HG03439 (cell line): ENCODE results near the gene C3orf18.

Experiments used
- ATAC-seq: cut with Tn5 transposase; IDR thresholded peaks from one replicate; pipeline ENCODE4 v1.9.1; 2021; ENCODE audit warnings: mild to moderate bottlenecking, moderate library complexity; ENCODE audit not compliant: unreplicated experiment

Gene C3orf18

DNA sequence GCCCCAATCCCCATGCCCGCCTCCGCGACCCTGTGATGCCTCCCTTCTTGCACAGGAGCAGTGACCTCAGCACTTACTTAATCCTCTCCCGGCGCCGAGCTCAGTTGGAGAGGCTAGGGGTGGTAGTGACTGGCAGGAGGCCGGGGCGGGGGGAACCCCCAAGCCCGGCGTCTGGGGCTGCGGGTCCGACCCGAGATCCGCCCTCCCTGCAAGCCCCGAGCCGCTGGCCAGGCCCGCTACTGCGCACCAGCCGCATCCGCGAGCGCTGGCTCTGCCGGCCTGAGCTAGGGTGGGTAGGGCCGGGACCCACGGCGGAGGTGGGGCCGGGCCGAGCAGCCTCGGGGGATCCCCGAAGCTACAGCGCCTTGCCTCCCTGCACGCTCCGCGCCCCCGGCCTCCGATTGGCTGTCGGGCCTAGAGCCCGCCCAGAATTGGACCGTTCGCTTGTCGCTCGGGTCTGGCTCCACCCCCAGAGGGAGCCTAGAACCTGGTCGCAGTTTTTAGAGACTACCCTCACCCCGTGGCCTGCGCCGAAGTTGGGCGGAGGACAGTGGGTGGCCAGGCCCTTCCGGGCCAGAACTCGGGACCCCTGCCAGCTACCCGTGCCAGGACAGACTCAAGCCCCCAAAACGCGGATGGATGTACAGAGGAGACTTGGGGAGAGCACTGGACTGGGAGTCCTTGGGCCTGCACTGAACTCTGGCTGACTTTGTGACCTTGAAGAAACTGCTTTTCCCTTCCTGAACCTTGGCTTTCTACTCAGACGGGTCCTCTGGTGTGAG, at the start of gene C3orf18:
Gene C3orf18 (minus strand): TSS at position 362 of the 782 bp plus-strand sequence. CDS start 2,048 bp downstream, outside the sequence.
- ATAC-seq: peak; percentile 78

DNA sequence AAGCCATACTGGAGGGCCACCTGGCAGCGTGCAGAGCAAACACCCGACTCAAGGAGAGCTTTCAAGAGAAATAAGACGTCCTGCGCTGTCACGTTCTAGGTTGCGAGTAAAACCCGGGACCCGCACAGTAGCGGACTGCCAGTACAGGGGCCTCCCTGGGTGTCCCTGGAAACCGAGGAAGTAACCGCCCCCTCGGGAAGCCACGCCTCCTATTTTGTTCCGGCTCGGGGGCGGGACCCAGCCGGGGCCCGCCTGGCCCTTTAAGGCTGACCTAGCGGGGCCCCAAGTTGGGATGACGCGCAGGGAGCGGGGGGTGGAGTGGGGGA, 49.2 kb upstream of the C3orf18 start:
- ATAC-seq: peak; percentile 71

DNA sequence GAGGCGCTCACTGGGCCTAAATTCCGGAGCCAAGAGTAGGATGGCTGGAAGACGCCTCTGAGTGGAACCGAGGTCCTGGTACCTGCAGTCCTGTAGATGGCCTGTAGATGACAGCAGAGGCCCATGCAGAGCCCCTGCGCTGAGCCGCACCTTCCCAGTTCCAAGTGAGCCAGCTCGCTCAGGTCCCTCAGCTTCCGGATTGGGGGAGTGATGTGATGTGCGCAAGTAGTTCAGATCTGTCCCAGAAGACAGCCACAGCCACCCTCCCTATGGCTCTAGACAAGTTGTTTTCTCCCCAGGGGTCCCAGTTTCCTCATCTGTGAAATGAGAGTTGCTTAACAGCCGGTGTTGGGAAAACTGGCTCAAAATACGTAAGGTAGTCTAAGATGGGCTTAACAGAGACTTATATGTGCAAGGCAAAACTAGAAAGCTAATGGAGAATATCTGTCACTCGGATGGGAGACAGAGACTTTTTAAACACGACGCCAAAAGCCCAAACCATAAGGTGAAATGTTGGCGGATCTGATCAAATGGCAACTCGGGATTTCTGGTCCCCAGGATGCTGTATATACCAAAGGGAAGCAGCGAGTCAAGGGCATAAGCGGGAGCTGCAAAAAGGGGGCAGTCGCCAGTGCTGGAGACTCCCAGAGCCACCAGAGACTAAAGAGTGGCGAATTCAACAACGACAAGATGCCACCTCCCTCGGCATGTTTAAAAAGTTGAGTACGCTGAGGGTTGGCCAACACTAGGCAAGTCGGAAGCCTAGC, 48.6 kb upstream of the C3orf18 start:
- peak; percentile 30 for ATAC-seq

- no peak for ATAC-seq
Observed at GRCh38 chr3:50615190-50615589, 47.6 kb upstream of the C3orf18 start.

DNA sequence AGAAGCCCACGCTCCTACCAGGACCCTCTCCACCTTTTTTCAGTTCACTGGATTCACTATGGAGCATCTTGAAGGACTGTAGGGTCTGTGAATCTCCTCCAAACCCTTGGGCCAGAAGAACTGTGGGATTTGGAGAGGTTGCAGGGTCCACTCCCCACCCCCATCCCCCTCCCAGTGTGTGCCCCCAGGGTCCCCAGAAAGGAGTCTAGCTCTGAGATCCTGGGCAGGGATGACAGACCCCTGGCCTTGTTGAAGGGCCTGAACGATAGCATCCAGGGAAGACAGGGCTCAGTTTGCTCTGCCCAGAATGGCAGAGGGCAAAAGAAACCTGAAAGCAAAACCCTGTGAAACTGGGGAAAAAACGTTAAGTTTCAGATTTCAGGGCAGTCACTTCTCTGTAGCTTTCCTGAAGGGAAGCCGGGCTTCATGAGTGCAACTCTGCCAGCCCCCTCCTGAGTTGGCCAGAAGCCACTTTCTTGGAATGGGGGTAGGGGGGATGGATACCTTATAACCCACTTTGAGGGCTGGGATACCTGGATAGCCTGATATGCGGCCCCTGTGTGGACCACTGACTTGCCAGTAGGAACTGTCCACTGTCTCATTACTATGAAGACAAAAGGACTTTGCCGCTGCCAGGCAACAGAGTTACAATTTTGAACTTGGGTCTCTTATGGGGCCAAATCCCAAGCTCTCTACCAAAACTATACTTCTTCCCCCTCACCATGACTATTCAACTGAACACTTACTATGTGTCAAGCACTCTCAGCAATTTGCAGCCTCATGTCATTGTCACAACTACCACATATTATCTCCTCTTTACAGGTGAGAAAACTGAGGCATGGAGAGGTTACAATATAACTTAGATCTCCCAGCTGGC, 45.7 kb upstream of the C3orf18 start:
- ATAC-seq: no peak

DNA sequence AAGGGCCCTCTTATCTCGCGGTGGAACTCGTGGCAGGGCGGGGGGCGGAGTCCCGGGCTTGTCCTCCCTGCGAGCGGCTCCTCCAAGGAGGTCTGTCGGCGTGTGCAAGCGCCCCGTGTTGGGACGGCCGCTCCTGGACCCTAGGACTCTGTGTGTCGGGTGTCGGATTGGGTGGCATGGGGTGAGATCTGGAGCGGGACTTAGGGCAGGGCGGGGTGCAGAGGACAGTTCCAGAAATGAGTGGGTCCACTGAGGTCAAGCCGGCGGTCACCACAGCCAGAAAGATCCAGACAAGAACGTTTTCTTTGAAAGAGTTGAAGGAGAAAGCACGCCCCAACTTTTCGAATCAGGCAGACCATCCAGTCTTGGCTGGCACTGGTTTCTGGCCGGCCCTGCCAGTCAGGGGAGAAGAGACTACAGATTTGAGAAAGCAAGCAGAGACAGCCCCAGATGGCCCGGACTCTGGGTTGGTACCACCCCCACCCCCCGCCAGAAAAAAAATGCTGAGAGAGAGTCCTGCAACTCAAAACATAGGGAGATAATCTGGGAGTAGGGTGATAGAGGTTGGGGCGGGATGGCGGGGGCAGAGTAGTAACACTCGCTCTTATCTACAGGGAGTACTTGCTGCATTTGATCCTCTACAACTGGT, 44.8 kb upstream of the C3orf18 start:
- ATAC-seq: peak; percentile 11

DNA sequence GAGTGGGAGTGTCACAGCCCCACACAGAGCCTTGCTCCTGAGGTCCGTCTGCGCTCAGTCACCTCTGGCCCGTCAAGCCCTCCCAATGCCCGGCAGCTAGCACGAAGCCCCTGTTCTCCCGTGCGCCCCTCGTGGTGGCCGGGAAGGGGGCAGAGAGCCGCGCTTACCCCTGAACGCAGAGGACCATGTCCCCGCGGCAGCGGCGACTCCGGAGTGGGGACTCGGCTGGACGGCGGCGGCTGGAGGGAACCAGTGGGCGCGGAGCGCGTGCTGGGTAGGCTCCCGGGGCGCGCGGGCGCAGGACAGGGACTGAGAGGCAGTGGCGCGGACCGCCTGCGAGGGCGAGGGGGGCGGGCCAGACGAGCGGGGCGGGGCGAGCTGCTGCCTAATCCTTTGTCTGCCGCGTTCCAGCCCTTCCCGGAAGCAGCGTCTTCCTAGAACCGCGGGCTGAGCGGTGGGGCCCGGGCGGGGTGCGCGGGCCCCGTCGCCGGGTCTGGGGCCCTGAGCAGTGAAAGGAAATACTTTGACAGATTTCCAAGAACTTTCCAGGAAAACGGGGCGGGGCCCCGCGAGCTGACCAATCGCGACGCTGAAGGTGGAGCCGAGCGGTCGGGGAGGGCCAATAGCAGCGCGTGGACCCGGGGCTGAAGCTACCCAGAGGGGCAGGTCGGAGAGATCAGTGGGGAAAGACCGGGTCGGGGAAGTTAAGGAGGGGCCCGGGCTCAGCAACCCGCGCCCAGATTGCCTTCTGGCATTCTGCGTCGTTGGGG, 44.1 kb upstream of the C3orf18 start, which contains the start of gene CISH:
Gene CISH (minus strand): TSS at position 311 of the 770 bp plus-strand sequence. CDS start 124 bp downstream, at position 187.
- peak; percentile 65 for ATAC-seq

- no peak for ATAC-seq
Observed at GRCh38 chr3:50610992-50611463, 43.5 kb upstream of the C3orf18 start.

- no peak for ATAC-seq
Observed at GRCh38 chr3:50610181-50610971, 42.8 kb upstream of the C3orf18 start.

DNA sequence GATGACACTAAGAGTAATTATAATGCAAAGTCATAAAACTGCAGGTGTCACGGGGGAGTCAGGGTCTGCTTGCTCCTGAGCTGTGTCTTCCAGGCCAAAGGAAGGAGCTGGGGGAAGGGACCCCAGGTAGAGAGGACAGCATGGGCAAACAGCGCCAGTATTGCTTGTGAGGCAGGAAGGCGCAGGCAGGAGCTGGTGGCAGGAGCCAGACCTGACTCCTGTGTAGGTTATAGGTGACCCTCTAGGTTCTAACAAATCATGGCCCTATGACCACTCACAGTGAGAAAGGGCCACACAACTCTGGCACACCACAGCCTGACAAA, 42.2 kb upstream of the C3orf18 start:
- no peak for ATAC-seq

GRCh38 chr3:50609071-50609762, 41.7 kb upstream of the C3orf18 start:
- ATAC-seq: no peak

- no peak for ATAC-seq
Observed at GRCh38 chr3:50608278-50608677, 40.7 kb upstream of the C3orf18 start.

DNA sequence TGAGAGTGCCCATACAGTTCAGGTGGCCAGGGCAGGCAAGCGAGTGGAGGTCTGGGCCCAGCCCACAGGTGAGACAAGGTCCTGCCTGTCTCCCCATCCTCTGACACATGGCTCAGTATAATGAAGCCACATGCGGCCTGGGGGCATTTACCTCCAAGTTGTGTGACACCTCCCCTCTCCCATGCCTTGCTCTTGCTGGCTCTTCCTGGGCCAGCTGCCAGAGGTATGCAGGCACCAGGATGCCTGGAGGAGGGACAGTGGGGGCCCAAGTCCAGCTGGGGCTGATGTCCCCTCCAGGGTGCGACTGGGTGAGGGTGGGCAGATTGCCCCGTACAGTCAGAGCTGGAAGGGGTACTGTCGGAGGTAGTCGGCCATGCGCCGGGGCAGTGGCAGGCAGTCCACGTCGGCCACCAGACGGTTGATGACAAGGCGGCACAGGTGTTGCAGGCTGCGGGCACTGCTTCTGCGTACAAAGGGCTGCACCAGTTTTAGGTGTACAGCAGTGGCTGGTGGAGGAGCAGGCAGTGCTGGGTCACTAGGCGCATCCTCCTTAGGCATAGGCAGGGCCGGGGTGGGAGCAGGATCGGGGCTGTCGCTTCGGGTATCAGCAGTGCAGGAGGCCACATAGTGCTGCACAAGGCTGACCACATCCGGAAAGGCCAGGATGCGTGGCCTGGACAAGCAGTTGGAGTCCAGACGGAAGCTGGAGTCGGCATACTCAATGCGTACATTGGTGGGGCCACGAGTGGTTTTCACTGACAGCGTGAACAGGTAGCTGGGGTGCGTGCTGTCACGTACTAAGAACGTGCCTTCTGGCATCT, 39.9 kb upstream of the C3orf18 start:
- no peak for ATAC-seq

- no peak for ATAC-seq
Observed at GRCh38 chr3:50606596-50606995, 39.0 kb upstream of the C3orf18 start.

DNA sequence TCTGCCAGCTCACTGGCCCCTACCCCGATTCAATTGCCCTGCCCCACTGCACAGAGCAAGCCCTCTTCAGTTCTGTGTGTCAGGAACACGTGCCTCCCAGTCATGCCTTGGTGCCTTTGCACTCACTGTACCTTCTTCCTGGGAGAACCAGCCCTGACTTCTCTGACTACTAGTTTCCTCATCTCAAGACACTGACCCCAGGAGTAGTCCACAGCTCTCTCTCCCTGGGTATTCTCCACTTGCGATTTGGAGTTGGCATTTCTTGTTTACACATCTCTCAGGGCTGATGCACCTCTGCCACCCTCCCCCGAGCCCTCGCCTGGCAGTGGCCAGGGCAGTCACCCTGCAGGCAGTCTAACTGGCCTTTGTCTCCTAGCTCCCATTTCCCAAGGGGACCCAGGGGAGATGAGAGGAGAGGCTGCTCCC, 38.4 kb upstream of the C3orf18 start:
- ATAC-seq: no peak

- ATAC-seq: no peak
Observed at GRCh38 chr3:50604628-50605588, 37.4 kb upstream of the C3orf18 start.
